A673 (cell line): ENCODE data around the gene MOB2. TPM values are rescaled to one million over a fixed set of nuclear protein-coding genes. Genes with fewer than 3 reads are reported as not detected.

Experiments
- BruUV-seq: library from RNA; stranded (reverse); fragments of 400-500 nt; replicated peaks from 2 replicates; lab custom pipeline; 2021; lab: Mats Ljungman, UMichigan
- CTCF ChIA-PET: fragments of 300-600 bp; sonication (Branson Sonifier 250); formaldehyde crosslinking; loops from one replicate; lab custom pipeline; 2022; ENCODE audit warnings: antibody characterized with exemption; lab: Charles Lee
- POLR2A ChIA-PET: fragments of 300-600 bp; sonication (Branson Sonifier 250); formaldehyde crosslinking; loops from one replicate; lab custom pipeline; 2022; ENCODE audit warnings: antibody characterized with exemption; ENCODE audit not compliant: low non-redundant PET; lab: Charles Lee
- DNase-seq: peaks from one replicate; pipeline ENCODE4 v3.0.0-alpha.2; 2015; ENCODE audit warnings: low spot score
- H3K27ac ChIP-seq: fragments of 200-600 bp; sonication (generic); 2 replicates; pipeline ENCODE4 v1.5.1; 2016; ENCODE audit warnings: mixed run types, low read depth, mild to moderate bottlenecking, mixed read lengths, antibody characterized with exemption, low read length; ENCODE audit not compliant: poor library complexity, severe bottlenecking
- H3K27me3 ChIP-seq: fragments of 200-600 bp; sonication (generic); replicated peaks from 2 replicates; pipeline ENCODE4 v1.6.1; 2017; ENCODE audit warnings: mixed run types, low read depth, mild to moderate bottlenecking, mixed read lengths, antibody characterized with exemption, low read length; ENCODE audit not compliant: insufficient read depth, poor library complexity
- H3K36me3 ChIP-seq: fragments of 200-600 bp; sonication (generic); 2 replicates; pipeline ENCODE4 v1.6.1; 2016; ENCODE audit warnings: mixed run types, mild to moderate bottlenecking, mixed read lengths, antibody characterized with exemption, low read length; ENCODE audit not compliant: insufficient read depth, poor library complexity, severe bottlenecking
- H3K4me1 ChIP-seq: fragments of 200-600 bp; sonication (generic); 2 replicates; pipeline ENCODE4 v1.6.1; 2017; ENCODE audit warnings: mixed run types, mild to moderate bottlenecking, mixed read lengths, antibody characterized with exemption, low read length; ENCODE audit not compliant: insufficient read depth, poor library complexity, severe bottlenecking
- H3K4me3 ChIP-seq: fragments of 200-600 bp; sonication (generic); 2 replicates; pipeline ENCODE4 v1.5.1; 2016; ENCODE audit warnings: low read depth, mixed run types, mild to moderate bottlenecking, mixed read lengths, low read length; ENCODE audit not compliant: poor library complexity, severe bottlenecking
- H3K9me3 ChIP-seq: fragments of 200-600 bp; sonication (generic); 2 replicates; pipeline ENCODE4 v1.6.1; 2016; ENCODE audit warnings: mixed run types, low read depth, mild to moderate bottlenecking, mixed read lengths, antibody characterized with exemption, low read length; ENCODE audit not compliant: poor library complexity, severe bottlenecking
- CTCF ChIP-seq: fragments of 300-800, 200-600 bp; sonication (generic); conservative IDR thresholded peaks from 2 replicates; pipeline ENCODE4 v1.5.1; 2017; ENCODE audit warnings: low read depth, mild to moderate bottlenecking, antibody characterized with exemption, low read length, moderate library complexity, mixed read lengths
- EZH2 ChIP-seq: fragments of 200-600 bp; sonication (generic); IDR thresholded peaks from 2 replicates; pipeline ENCODE4 v1.6.1; 2017; ENCODE audit warnings: borderline replicate concordance, low read depth, mild to moderate bottlenecking, mixed read lengths, antibody characterized with exemption, low read length; ENCODE audit not compliant: poor library complexity, severe bottlenecking
- intact Hi-C: fragments of 100-400 bp; cut with micrococcal nuclease; formaldehyde crosslinking; loops from one replicate; pipeline ENCODE4 v1.10.0; 2022; ENCODE audit not compliant: unreplicated experiment
- total RNA-seq: library from RNA; stranded (reverse); gene quantifications from 2 replicates; pipeline ENCODE4 v1.2.3, GENCODE V29; 2021

MOB2 gene
- total RNA-seq, 1 experiment from 2014 or later, result 14.7 TPM

GRCh38 chr11:1438967-1439330 is 47.6 kb downstream of the MOB2 start:
- CTCF ChIA-PET, result no interaction called here

GRCh38 chr11:1438261-1438966 is 48.2 kb downstream of the MOB2 start:
- H3K36me3 ChIP-seq, result no peaks in the 10 kb centered on the region
- H3K27me3 ChIP-seq, result no peaks in the 10 kb centered on the region
- no TSS peak for BruUV-seq
- ChIA-PET CTCF (no interaction called here), POLR2A (no interaction called here)
- TF ChIP-seq EZH2 (no peak), CTCF (no peak)
- H3K4me3 ChIP-seq, result no peak overlapping the region
- H3K4me1 ChIP-seq, result no peaks in the 10 kb centered on the region
- intact Hi-C loops, result no loop called here
- DNase-seq, result no peak
- H3K27ac ChIP-seq, result no peak overlapping the region
- H3K9me3 ChIP-seq, result no peaks in the 10 kb centered on the region

More at GRCh38 chr11:1438967-1439330, 47.6 kb downstream of the MOB2 start:
- H3K36me3 ChIP-seq, result no peaks in the 10 kb centered on the region
- no peak overlapping the region for H3K27ac ChIP-seq
- no peaks in the 10 kb centered on the region for H3K9me3 ChIP-seq
- no TSS peak for BruUV-seq
- no peaks in the 10 kb centered on the region for H3K27me3 ChIP-seq
- no peaks in the 10 kb centered on the region for H3K4me1 ChIP-seq
- TF ChIP-seq EZH2 (no peak), CTCF (no peak)
- DNase-seq, result no peak
- POLR2A ChIA-PET, result no interaction called here
- intact Hi-C loops, result no loop called here
- no peak overlapping the region for H3K4me3 ChIP-seq

GRCh38 chr11:1437500-1437899 is 49.1 kb downstream of the MOB2 start:
- TF ChIP-seq EZH2 (no peak), CTCF (no peak)
- DNase-seq, result peak; percentile 7
- intact Hi-C loops, result no loop called here
- H3K36me3 ChIP-seq, result no peaks in the 10 kb centered on the region
- no peaks in the 10 kb centered on the region for H3K4me1 ChIP-seq
- BruUV-seq, result no TSS peak
- no peak overlapping the region for H3K4me3 ChIP-seq
- CTCF ChIA-PET, result no interaction called here
- H3K27ac ChIP-seq, result no peak overlapping the region
- no peaks in the 10 kb centered on the region for H3K9me3 ChIP-seq
- H3K27me3 ChIP-seq, result no peaks in the 10 kb centered on the region
- POLR2A ChIA-PET, result no interaction called here
